NCI-H146 treated with DMSO at 0.1 percent for 48 hours (cell line): ENCODE results near the gene COL6A6.

Experiments used
- DNase-seq: peaks from one replicate; lab custom pipeline; 2025; ENCODE audit not compliant: unreplicated experiment; lab: John Stamatoyannopoulos, UW

Gene COL6A6

GRCh38 chr3:130516645-130517512 lies at the start of gene COL6A6:
Gene COL6A6 (plus strand): TSS chr3:130517177. CDS start chr3:130560365, 43,188 bp downstream.
- DNase-seq: no peak

- no peak for DNase-seq
Measured at GRCh38 chr3:130468311-130468710, 48.7 kb upstream of the COL6A6 start.

GRCh38 chr3:130470126-130470525 lies 46.9 kb upstream of the COL6A6 start:
- no peak for DNase-seq

GRCh38 chr3:130473416-130473815 lies 43.6 kb upstream of the COL6A6 start:
- DNase-seq: no peak

- no peak for DNase-seq
Measured at GRCh38 chr3:130480736-130481135, 36.2 kb upstream of the COL6A6 start.

GRCh38 chr3:130488288-130488687 lies 28.7 kb upstream of the COL6A6 start:
- no peak for DNase-seq

GRCh38 chr3:130488769-130489450 lies 28.1 kb upstream of the COL6A6 start:
- DNase-seq: no peak

- no peak for DNase-seq
Measured at GRCh38 chr3:130490241-130490640, 26.7 kb upstream of the COL6A6 start.

- no peak for DNase-seq
Measured at GRCh38 chr3:130491431-130491830, 25.5 kb upstream of the COL6A6 start.

- no peak for DNase-seq
Measured at GRCh38 chr3:130504701-130505100, 12.3 kb upstream of the COL6A6 start.

- no peak for DNase-seq
Measured at GRCh38 chr3:130506031-130506430, 10.9 kb upstream of the COL6A6 start.

GRCh38 chr3:130507746-130508145 lies 9.2 kb upstream of the COL6A6 start:
- DNase-seq: no peak

GRCh38 chr3:130509008-130509407 lies 8.0 kb upstream of the COL6A6 start:
- DNase-seq: no peak

- no peak for DNase-seq
Measured at GRCh38 chr3:130514681-130515080, 2.3 kb upstream of the COL6A6 start.

GRCh38 chr3:130515755-130516154 lies 1.2 kb upstream of the COL6A6 start:
- DNase-seq: no peak

- no peak for DNase-seq
Measured at GRCh38 chr3:130517602-130518001, 625 bp downstream of the COL6A6 start.

GRCh38 chr3:130519754-130520153 lies 2.8 kb downstream of the COL6A6 start:
- no peak for DNase-seq

- DNase-seq: no peak
Measured at GRCh38 chr3:130522399-130522798, 5.4 kb downstream of the COL6A6 start.

GRCh38 chr3:130527426-130527825 lies 10.4 kb downstream of the COL6A6 start:
- no peak for DNase-seq

- no peak for DNase-seq
Measured at GRCh38 chr3:130528120-130528519, 11.1 kb downstream of the COL6A6 start.

- DNase-seq: peak; percentile 56
Measured at GRCh38 chr3:130529486-130530215, 12.7 kb downstream of the COL6A6 start.

- DNase-seq: no peak
Measured at GRCh38 chr3:130533247-130533646, 16.3 kb downstream of the COL6A6 start.
